HepG2 (cell line): Measurements from ENCODE around the gene FUOM. TPM values are rescaled to one million over a fixed set of nuclear protein-coding genes. Genes with fewer than 3 reads are reported as not detected.

ENCODE experiments used
- CBX5 ChIP-seq: sonication (generic); formaldehyde crosslinking; IDR thresholded peaks from 2 replicates; pipeline ENCODE4 v1.4.0; 2020; ENCODE audit warnings: missing genetic modification reagents, borderline replicate concordance
- CCDC6 ChIP-seq: sonication (generic); formaldehyde crosslinking; IDR thresholded peaks from 2 replicates; pipeline ENCODE4 v1.8.1; 2022; ENCODE audit warnings: mild to moderate bottlenecking, missing genetic modification reagents, moderate library complexity
- HCFC1 ChIP-seq: fragments of 150-350 bp; IDR thresholded peaks from 2 replicates; pipeline ENCODE4 v1.6.1; 2014; ENCODE audit warnings: low read depth, low read length
- IRX3 ChIP-seq: sonication (generic); formaldehyde crosslinking; IDR thresholded peaks from 2 replicates; pipeline ENCODE4 v1.8.1; 2023; ENCODE audit warnings: mild to moderate bottlenecking, low read depth, missing genetic modification reagents, borderline replicate concordance
- NR1H2 ChIP-seq: sonication (generic); formaldehyde crosslinking; IDR thresholded peaks from 2 replicates; pipeline ENCODE4 v1.8.1; 2022; ENCODE audit warnings: low read depth, missing genetic modification reagents, borderline replicate concordance
- NRL ChIP-seq: sonication (generic); formaldehyde crosslinking; IDR thresholded peaks from 2 replicates; pipeline ENCODE4 v1.5.0; 2020; ENCODE audit warnings: missing genetic modification reagents, mild to moderate bottlenecking, moderate library complexity, borderline replicate concordance
- PHB2 ChIP-seq: fragments of 450-650 bp; IDR thresholded peaks from 2 replicates; pipeline ENCODE4 v1.6.1; 2018; ENCODE audit not compliant: partially characterized antibody
- POLR2AphosphoS5 ChIP-seq: IDR thresholded peaks from 2 replicates; pipeline ENCODE4 v1.6.1; 2012; ENCODE audit warnings: low read depth, low read length
- SRSF4 ChIP-seq: fragments of 200-400 bp; formaldehyde crosslinking; IDR thresholded peaks from one replicate; pipeline ENCODE4 v1.6.1; 2018; ENCODE audit warnings: mild to moderate bottlenecking, low read depth, low read length, moderate library complexity; ENCODE audit not compliant: poor library complexity, severe bottlenecking
- SSRP1 ChIP-seq: IDR thresholded peaks from 2 replicates; pipeline ENCODE4 v1.6.1; 2016; ENCODE audit warnings: control low read depth
- TCF7L2 ChIP-seq: IDR thresholded peaks from 2 replicates; pipeline ENCODE4 v1.6.1; 2011; ENCODE audit warnings: mild to moderate bottlenecking, low read depth, low read length, moderate library complexity
- UBTF ChIP-seq: sonication (generic); formaldehyde crosslinking; IDR thresholded peaks from 2 replicates; pipeline ENCODE4 v1.4.0; 2020; ENCODE audit warnings: mild to moderate bottlenecking, missing genetic modification reagents
- ZNF207 ChIP-seq: fragments of 450-650 bp; IDR thresholded peaks from 2 replicates; pipeline ENCODE4 v1.6.1; 2016; ENCODE audit warnings: antibody characterized with exemption, borderline replicate concordance
- ZNF34 ChIP-seq: sonication (generic); formaldehyde crosslinking; IDR thresholded peaks from 2 replicates; pipeline ENCODE4 v1.4.0; 2020; ENCODE audit warnings: mild to moderate bottlenecking, missing genetic modification reagents, borderline replicate concordance
- ZNF574 ChIP-seq: sonication (generic); formaldehyde crosslinking; IDR thresholded peaks from 2 replicates; pipeline ENCODE4 v1.4.0; 2020; ENCODE audit warnings: missing genetic modification reagents
- ZNF577 ChIP-seq: sonication (generic); formaldehyde crosslinking; IDR thresholded peaks from 2 replicates; pipeline ENCODE4 v1.4.0; 2020; ENCODE audit warnings: mild to moderate bottlenecking, low read depth, missing genetic modification reagents, borderline replicate concordance
- ZNF768 ChIP-seq: sonication (generic); formaldehyde crosslinking; IDR thresholded peaks from 2 replicates; pipeline ENCODE4 v1.4.0; 2020; ENCODE audit warnings: missing genetic modification reagents
- ZNF777 ChIP-seq: sonication (generic); formaldehyde crosslinking; IDR thresholded peaks from 2 replicates; pipeline ENCODE4 v1.4.0; 2020; ENCODE audit warnings: missing genetic modification reagents
- ZNF850 ChIP-seq: sonication (generic); formaldehyde crosslinking; conservative IDR thresholded peaks from 2 replicates; pipeline ENCODE4 v1.9.0; 2021; ENCODE audit warnings: mild to moderate bottlenecking, missing genetic modification reagents
- polyA plus RNA-seq, 8 experiments: library from polyadenylated mRNA; depleted of rRNA in 3 of 8; stranded (reverse) in 7 of 8; unstranded in 1 of 8; fragments of >200 nt; fragmentation: Illumina TruSeq in 4 of 8; extraction: Trizol in 4 of 8; gene quantifications; 2 replicates each; pipeline versions ENCODE4 v1.2.1 to v1.2.3, GENCODE V29; 2011 to 2016; ENCODE audit warnings: low read depth in 4 of 8, missing spikeins in 1 of 8, mixed read lengths in 1 of 8; ENCODE audit not compliant: insufficient read depth in 1 of 8
- total RNA-seq, 5 experiments: library from RNA; depleted of rRNA; stranded (reverse); fragments of >200 nt; fragmentation: Illumina TruSeq; extraction: Trizol; gene quantifications; 2 replicates each; pipeline ENCODE4 v1.2.3, GENCODE V29; 2016; ENCODE audit warnings: low read depth in 1 of 5
- TF ChIP-seq, protein P1 (sequence below): sonication (generic); formaldehyde crosslinking; IDR thresholded peaks from 2 replicates; pipeline ENCODE4 v1.5.0; 2020; ENCODE audit warnings: missing genetic modification reagents, mild to moderate bottlenecking, borderline replicate concordance
- TF ChIP-seq, protein P2 (sequence below): sonication (generic); formaldehyde crosslinking; IDR thresholded peaks from 2 replicates; pipeline ENCODE4 v1.8.0; 2022; ENCODE audit warnings: missing genetic modification reagents, low read depth, mild to moderate bottlenecking, borderline replicate concordance
- TF ChIP-seq, protein P3 (sequence below): sonication (generic); formaldehyde crosslinking; IDR thresholded peaks from 2 replicates; pipeline ENCODE4 v1.8.0; 2022; ENCODE audit warnings: missing genetic modification reagents, mild to moderate bottlenecking, borderline replicate concordance

Gene FUOM
- total and polyA plus RNA-seq, 2 of the 13 experiments (the other 11 are each of a cell fraction or from before 2014, with no cell fraction given) = 27.5 to 60.4 TPM

DNA sequence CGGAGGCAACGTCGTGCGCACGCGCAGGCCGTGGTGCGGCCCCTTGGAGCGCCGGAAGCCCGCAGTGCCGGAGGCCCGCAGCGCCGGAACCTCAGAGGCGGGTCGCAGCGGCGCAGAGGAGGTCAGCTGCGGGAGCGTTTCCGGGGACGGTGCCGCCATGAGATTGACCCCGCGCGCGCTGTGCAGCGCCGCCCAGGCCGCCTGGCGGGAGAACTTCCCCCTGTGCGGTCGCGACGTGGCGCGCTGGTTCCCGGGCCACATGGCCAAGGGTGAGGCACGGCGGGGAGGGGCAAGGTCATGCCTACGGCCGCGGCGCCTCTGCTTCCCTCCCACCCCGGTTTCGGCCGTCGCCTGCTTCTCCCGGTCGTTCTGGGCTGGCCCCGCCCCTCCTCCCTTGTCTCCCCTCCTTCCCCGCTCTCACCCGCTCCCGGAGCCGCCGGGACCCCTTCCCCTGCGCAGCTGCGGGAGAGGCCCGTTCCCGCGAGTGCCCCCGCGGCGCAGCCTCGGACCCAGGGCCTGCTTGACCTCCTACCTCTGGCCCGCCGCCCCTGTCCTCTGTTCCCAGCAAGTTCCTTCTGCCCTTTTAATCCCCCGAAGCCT, 36.3 kb upstream of the FUOM start, which contains the start of gene MTG1 (continued):
- TF ChIP-seq UBTF (CRISPR knock-in tag) = peak; percentile 94
- no peak for TF ChIP-seq IRX3 (CRISPR knock-in tag)
- 0 out of 2 replicates have a peak, but pooled peaks have one; percentile 46 for TF ChIP-seq CBX5 (CRISPR knock-in tag)
- TF ChIP-seq SSRP1 (CRISPR knock-in tag) = no peak
- TF ChIP-seq NRL = peak; percentile 18; the same call in 1 of the 2 replicates
- peak; percentile 82; the same call in 1 of the 2 replicates for TF ChIP-seq ZNF34
- TF ChIP-seq POLR2AphosphoS5 = peak; percentile 84
- no peak for TF ChIP-seq PHB2
- TF ChIP-seq ZNF850 (CRISPR knock-in tag) = peak; percentile 96
- TF ChIP-seq, protein P1, sequence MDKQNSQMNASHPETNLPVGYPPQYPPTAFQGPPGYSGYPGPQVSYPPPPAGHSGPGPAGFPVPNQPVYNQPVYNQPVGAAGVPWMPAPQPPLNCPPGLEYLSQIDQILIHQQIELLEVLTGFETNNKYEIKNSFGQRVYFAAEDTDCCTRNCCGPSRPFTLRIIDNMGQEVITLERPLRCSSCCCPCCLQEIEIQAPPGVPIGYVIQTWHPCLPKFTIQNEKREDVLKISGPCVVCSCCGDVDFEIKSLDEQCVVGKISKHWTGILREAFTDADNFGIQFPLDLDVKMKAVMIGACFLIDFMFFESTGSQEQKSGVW (CRISPR knock-in tag) = no peak
- TF ChIP-seq ZNF207 = no peak
- TF ChIP-seq HCFC1 = peak; percentile 63; the same call in 1 of the 2 replicates
- TF ChIP-seq, protein P2, sequence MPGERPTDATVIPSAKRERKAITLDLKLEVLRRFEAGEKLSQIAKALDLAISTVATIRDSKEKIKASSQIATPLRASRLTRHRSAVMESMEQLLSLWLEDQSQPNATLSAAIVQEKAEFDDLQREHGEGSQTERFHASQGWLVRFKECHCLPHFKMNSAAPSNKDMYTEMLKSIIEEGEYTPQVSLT (CRISPR knock-in tag) = no peak
- TF ChIP-seq ZNF768 = peak; percentile 88; the same call in 1 of the 2 replicates
- TF ChIP-seq, protein P3, sequence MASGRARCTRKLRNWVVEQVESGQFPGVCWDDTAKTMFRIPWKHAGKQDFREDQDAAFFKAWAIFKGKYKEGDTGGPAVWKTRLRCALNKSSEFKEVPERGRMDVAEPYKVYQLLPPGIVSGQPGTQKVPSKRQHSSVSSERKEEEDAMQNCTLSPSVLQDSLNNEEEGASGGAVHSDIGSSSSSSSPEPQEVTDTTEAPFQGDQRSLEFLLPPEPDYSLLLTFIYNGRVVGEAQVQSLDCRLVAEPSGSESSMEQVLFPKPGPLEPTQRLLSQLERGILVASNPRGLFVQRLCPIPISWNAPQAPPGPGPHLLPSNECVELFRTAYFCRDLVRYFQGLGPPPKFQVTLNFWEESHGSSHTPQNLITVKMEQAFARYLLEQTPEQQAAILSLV = peak; percentile 93
- TF ChIP-seq NR1H2 (CRISPR knock-in tag) = no peak
- peak; percentile 94 for TF ChIP-seq ZNF574 (CRISPR knock-in tag)
- TF ChIP-seq SRSF4 = no peak
- 0 out of 2 replicates have a peak, but pooled peaks have one; percentile 37 for TF ChIP-seq CCDC6 (CRISPR knock-in tag)
- no peak for TF ChIP-seq TCF7L2
- peak; percentile 74 for TF ChIP-seq ZNF777 (CRISPR knock-in tag)
- TF ChIP-seq ZNF577 = no peak
